Keratinocyte (primary cell): ENCODE results near the gene TRMO.

Experiments used
- EZH2 ChIP-seq: IDR thresholded peaks from one replicate; pipeline ENCODE4 v1.6.1; 2012; ENCODE audit warnings: inconsistent platforms, mild to moderate bottlenecking, low read length, moderate library complexity
- TF ChIP-seq, protein P1 (sequence below), 3 experiments: IDR thresholded peaks in 1 of 3; conservative IDR thresholded peaks in 1 of 3; optimal IDR thresholded peaks in 1 of 3; 2 replicates in 2 of 3; 3 replicates in 1 of 3; pipeline versions ENCODE3 to v1.5.1; 2011; ENCODE audit warnings: low read length in 3 of 3, mild to moderate bottlenecking in 3 of 3, moderate library complexity in 2 of 3, control low read depth in 1 of 3, inconsistent platforms in 1 of 3; ENCODE audit not compliant: insufficient read depth in 2 of 3; ENCODE audit errors: extremely low read depth in 1 of 3

DNA sequence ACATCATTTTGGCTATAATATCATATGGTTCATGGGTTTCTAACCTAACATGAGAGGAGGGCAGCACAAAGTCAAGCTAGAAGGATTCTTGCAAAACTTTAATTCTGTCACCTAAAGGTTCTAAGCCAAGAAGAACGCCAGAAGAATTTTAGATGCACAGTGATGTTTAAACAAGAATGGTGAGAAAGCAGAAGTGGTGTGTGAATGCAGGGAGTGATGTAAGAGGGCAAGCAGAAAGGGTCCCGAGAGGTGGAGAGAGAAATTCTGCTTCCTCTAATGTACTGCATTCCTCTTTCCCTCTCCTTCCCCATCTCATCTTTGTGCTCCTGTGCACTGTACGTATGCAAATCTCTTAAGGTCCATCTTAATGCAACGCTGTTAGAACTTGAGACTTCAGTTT lies 2.1 kb upstream of the TRMO start:
- no peak for TF ChIP-seq EZH2
- TF ChIP-seq, protein P1, sequence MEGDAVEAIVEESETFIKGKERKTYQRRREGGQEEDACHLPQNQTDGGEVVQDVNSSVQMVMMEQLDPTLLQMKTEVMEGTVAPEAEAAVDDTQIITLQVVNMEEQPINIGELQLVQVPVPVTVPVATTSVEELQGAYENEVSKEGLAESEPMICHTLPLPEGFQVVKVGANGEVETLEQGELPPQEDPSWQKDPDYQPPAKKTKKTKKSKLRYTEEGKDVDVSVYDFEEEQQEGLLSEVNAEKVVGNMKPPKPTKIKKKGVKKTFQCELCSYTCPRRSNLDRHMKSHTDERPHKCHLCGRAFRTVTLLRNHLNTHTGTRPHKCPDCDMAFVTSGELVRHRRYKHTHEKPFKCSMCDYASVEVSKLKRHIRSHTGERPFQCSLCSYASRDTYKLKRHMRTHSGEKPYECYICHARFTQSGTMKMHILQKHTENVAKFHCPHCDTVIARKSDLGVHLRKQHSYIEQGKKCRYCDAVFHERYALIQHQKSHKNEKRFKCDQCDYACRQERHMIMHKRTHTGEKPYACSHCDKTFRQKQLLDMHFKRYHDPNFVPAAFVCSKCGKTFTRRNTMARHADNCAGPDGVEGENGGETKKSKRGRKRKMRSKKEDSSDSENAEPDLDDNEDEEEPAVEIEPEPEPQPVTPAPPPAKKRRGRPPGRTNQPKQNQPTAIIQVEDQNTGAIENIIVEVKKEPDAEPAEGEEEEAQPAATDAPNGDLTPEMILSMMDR (optimal IDR thresholded peaks at IDR 0.05 in 1 of 3, IDR thresholded peaks at IDR 0.05 in 1 of 3, conservative IDR thresholded peaks at IDR 0.05 in 1 of 3; ENCODE audit: extremely low read depth in 1 of 3, insufficient read depth in 2 of 3, low read length in 3 of 3) = no peak
